Endometrial microvascular endothelial cells (primary cell): Measurements from ENCODE around the gene AGAP1. TPM values are rescaled to one million over a fixed set of nuclear protein-coding genes. Genes with fewer than 3 reads are reported as not detected.

Experiments
- in situ Hi-C: cut with HindIII; loops from 2 replicates; pipeline ENCODE4 v1.10.0; 2017; ENCODE audit warnings: low sequenced_read_pairs, low pct_unique_long_range_greater_than_20kb; ENCODE audit errors: inconsistent ontology term
- total RNA-seq: library from RNA; depleted of rRNA; stranded (reverse); fragments of >200 nt; gene quantifications from one replicate; pipeline ENCODE4 v1.2.3, GENCODE V29; 2015; ENCODE audit errors: inconsistent ontology term

The AGAP1 gene
- total RNA-seq, 1 donor from 2014 or later = 19.4 TPM

- in situ Hi-C loops = no loop called here
These were observed 184.9 kb downstream of the AGAP1 start for GRCh38 chr2:235678712-235679111.

DNA sequence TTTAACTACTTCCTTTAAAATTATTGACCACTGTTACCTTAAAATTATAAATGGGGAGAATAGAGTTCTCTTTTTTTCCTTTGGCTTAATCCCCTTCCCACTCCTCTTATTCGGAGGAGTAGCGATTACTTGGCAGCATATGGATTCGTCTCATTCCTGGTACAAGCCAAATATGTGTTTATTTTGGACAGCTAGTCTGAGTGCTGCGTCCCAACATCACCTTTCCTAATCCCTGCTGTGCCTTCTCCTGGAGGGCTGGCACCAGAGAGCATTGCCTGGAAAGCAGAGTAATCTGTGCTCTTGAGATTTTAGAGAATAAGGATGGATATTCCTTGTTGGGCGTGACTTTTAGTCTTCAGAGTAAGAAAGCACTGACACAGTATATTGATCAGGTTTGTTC is 185.6 kb downstream of the AGAP1 start:
- in situ Hi-C loops = no loop called here

DNA sequence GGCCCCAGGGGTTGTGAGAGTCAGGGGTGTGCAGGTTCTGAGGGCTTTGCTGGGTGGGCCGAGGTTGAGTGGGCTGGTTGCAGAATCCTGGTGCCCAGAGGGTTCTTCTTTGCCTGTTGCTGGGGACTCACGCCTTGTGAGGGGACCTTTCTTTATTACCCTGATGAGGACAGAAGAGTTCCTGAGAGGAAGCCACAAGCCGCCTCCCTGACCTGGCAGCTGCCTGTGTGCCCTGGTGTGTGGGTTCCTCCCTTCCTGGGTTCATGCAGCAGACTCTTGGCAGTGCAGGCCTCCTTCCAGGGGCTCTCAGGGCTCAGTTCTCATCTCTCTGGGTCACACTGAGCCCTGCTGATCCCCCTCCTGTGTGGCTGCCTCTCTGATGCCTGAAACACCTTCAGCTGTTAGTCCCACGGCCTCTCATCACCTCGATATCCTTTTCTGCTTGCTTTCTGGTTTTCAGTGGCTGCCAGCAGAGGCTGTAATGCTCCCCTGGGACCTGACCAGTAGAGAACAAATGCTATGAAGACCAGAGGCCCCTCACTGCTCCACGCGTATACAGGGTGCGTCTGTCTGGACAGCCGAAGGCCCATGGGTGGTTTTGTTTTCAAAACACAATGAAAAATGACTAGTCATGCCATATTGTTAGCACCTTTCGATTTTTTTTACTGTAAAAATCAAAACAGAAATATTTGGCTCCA is 191.3 kb downstream of the AGAP1 start:
- in situ Hi-C loops = no loop called here

DNA sequence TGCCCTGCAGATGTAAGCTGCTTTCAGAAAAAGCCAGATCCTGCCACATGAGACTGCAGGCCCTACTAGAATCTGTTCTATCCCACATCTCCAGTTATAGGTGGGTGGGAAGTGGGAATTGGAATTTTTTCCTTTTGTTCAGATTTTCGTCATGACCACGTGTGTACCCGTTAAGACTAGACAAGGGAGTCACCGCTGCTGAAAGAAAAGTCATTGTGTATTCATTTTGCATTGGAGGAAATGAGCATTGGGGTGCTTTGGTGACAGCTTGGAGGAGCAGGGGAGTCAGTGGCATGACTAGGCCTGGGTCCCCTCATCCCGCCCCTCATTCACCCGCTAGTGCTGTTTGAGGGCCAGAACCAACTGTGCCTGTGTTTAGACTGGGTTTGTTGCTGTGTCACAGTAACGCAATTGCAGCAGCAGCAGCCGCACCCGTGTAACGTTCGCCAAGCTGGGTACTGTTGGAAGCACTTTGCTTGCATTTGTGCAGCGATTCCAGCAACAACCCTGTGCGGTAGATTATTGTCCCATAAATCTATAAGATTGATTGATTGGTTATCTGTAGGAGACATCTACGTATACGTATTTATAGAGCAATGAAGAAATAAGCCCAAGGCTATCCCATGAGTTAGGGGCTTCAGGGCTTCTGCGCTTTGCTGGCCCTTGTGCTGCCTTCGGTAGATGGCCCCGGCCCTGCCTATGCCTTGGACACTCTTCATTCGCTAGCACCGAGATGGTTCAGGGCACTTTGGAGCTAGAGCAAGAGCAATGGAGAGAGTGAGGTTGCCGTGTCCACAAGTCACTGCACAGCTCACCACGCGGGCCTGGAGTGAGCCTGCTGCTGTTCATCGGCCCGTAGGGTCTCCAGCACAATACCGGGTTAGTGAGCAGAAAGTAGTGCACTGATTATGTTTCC is 194.9 kb downstream of the AGAP1 start:
- in situ Hi-C loops = no loop called here

- in situ Hi-C loops = no loop called here
These were observed 195.6 kb downstream of the AGAP1 start for GRCh38 chr2:235689427-235689853.

DNA sequence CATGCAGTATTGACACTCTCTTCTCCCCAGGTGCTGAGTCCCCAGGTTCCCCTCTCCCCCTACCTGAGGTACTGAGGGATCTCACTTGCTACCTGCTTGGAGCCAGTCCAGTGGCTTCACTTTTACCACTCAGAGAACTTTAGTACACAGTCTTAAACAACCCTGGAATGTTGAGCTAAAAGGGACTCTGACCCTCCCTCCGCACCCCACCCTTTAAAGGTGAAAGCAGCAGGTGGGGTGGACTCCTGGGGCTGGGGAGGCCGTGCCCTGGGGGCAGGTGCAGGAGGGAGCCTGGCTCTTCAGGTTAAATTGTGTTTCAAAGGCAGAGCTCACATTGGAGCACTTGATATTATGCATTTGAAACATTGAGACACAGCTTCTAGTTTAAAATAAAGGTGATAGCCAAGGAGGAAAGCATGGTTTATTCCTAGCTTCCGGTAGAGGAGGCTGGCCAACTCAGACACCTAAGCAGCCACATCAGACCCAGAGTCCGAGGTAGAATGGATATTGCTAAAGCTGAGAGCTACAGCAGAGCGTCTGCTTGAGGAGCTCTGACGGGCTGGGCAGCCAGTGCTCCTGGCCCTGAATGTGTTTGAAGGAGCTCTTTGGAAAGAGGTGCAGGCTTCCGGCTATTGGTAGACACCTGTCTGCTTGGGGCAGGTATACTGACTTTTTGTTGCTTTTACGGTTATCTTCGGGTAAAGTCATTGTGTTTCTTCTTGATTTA is 196.4 kb downstream of the AGAP1 start:
- in situ Hi-C loops = no loop called here

DNA sequence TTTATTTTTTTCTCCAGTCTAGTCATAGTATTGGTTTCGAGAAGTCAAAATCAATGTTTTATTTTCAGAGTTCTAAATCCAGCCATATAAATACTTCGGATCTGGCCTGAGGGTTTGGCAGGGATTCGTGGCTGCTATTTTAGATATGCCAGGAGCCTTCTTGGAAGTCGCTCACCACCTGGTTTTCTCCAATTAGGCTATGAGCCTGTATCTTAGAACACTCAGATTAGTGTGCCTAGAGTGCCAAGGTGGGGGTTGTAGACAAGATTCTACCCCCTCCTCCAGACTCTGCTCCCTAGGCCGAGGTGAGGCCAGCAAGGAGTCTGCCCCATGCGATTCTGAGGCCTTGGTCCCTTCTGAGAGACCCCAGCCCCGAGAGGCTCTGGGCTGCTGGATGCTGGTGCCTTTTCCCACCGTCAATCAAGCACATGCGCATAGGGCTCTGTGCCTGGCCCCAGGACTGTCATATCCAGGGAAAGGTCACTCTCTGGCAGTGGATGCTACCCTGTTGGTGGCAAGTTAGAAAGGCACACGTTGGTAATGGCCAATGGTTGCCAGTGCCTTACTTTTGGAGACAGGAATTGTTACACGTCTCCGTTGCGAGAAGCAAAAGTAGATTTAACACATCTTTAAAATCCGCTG is 197.1 kb downstream of the AGAP1 start:
- in situ Hi-C loops = no loop called here

GRCh38 chr2:235692076-235692475 is 198.2 kb downstream of the AGAP1 start:
- in situ Hi-C loops = no loop called here

DNA sequence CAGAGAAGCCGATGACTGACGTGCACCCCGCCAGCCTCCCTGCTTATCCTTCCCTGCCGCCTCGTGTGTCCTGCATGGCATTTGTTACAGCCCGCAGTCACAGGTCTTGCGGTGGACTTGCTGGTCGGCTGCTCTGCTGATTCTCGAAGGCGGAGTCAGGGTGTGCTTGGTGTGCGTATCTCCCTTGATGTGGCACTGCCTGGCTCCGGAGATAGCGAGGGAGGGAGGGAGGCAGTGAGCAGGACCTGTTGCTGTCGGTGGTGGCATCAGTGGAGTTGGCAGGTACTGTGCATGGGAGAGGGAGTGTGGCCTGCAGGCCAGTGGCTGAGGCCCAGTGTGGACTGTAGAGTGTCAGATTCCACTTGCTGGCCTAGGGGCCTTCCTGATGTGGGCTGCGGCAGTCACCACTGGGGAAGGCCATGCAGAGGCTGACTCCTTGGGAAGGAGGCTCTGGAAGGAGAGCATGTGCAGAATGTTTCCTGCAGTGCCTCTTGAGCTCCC is 198.9 kb downstream of the AGAP1 start:
- in situ Hi-C loops = no loop called here

DNA sequence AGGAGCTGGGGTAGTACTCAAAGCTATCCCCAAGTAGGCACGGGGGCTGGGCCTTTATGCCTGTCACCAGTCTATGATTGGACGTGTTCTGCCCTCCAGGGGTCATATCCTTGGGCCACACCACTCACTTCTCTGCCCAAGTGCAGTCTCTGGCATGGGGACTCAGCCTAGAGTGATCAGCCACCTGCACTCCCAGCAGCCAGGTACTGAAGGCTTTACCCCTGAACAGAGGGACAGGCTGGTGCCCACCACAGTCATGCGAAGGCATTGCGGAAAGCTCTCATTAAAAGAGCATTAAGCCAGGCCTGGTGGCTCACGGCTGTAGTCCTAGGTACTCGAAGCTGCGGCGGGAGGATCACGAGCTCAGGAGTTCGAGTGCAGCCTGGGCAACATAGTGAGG is 199.4 kb downstream of the AGAP1 start:
- in situ Hi-C loops = no loop called here

- in situ Hi-C loops = no loop called here
These were observed 201.1 kb downstream of the AGAP1 start for GRCh38 chr2:235694721-235695601.

DNA sequence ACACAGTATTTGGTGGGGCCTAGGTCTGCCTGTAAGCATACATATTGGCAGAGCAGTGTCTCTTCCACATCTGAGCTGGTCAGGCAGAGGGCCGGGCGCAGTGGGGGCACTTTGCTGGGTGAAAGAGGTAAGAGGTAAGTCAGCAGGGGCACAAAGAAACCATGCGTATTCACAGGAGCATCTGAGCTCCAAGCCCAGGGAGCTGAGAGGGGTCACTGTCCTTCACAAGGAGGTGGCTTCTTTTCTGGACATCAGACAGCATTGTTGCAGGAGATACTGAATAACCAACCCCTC is 201.7 kb downstream of the AGAP1 start:
- in situ Hi-C loops = no loop called here

- in situ Hi-C loops = no loop called here
These were observed 203.2 kb downstream of the AGAP1 start for GRCh38 chr2:235697041-235697440.

- in situ Hi-C loops = no loop called here
These were observed 204.2 kb downstream of the AGAP1 start for GRCh38 chr2:235698028-235698427.

DNA sequence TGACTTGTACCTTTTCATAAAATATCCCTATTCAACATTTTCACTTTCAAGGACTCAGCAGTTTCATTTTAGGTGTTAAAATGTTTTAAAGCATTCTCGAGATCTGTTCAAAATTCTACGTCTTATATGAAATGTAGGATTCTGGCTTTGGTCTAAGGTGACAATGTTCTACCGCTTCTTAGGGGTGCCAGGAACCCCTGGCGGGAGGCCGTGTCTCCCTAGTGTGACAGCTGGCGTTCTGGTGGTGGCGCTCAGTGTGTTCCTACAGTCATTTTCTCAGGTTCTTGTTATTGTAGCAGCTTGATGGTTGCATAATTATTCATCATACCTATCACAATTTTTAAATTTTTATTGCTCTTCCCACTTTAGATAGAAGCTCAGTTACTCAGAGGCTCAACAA is 204.6 kb downstream of the AGAP1 start:
- in situ Hi-C loops = no loop called here

DNA sequence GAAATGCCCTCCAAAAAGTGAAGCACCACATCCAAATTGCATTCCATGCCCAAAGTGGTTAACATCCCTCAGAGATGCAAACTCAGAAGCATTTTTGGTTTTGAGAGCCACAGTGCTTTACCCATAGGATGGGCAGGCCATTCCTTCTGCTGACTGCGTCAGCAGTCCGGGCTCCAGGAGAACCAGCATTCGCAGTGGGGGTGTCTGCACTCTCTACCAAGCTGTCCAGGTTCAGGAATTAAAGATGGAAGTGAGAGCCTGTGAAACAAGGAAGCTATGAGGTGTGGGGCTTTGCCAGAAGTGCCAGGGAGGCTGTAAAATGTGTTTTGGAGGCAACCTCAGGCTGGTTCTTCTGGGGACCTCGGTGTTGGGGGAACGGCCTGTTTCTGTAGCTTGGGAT is 205.7 kb downstream of the AGAP1 start:
- in situ Hi-C loops = no loop called here

- in situ Hi-C loops = no loop called here
These were observed 207.6 kb downstream of the AGAP1 start for GRCh38 chr2:235701206-235701981.

DNA sequence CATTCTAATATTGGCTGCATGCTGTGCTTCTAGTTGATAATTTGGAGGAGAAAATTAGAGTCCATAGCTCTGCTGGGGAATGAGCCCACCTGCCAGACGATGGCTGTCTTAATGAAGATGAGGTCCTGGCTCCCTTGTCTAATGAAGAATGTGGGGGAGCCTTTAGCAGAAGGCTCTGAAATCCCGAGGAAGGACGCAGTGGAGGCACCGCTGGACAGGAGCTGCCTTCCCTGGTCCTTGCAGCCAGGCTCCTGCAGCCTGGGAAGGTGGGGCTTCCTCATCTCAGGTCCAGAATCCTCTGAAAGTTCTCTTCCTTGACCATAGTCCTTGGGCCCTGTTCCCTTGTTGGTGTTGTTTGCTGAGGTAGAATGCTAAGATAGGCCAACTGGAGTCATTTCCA is 208.3 kb downstream of the AGAP1 start:
- in situ Hi-C loops = no loop called here
